CD8-positive, alpha-beta memory T cell (primary cell): ENCODE results near the gene SKI. TPM values are rescaled to one million over a fixed set of nuclear protein-coding genes. Genes with fewer than 3 reads are reported as not detected.
A peak's percentile ranks its signal among the peaks of the same experiment; 100 is the strongest.

Experiments
- CTCF ChIA-PET: fragments of 350-600 bp; sonication (Branson Sonifier 250); formaldehyde crosslinking; loops from one replicate; lab custom pipeline; 2021; ENCODE audit warnings: antibody characterized with exemption; lab: Charles Lee
- POLR2A ChIA-PET: fragments of 350-600 bp; sonication (Branson Sonifier 250); formaldehyde crosslinking; loops from one replicate; lab custom pipeline; 2021; ENCODE audit warnings: antibody characterized with exemption; lab: Charles Lee
- DNase-seq, 5 donors: peaks; one replicate each; pipeline versions ENCODE4 v3.0.0 to v3.0.0-alpha.2; 2020 to 2022; ENCODE audit warnings: mixed read lengths in 1 of 5
- H3K27ac ChIP-seq: one replicate; pipeline ENCODE4 v1.7.0; 2013; ENCODE audit warnings: low read depth, mild to moderate bottlenecking, low read length, moderate library complexity
- H3K27me3 ChIP-seq: 2 replicates; pipeline ENCODE4 v1.7.0; 2013; ENCODE audit warnings: low read length, mild to moderate bottlenecking; ENCODE audit not compliant: insufficient read depth, poor library complexity, severe bottlenecking
- H3K36me3 ChIP-seq: 2 replicates; pipeline ENCODE4 v1.7.0; 2013; ENCODE audit warnings: mild to moderate bottlenecking, low read length, moderate library complexity; ENCODE audit not compliant: insufficient read depth
- H3K4me1 ChIP-seq: 2 replicates; pipeline ENCODE4 v1.7.0; 2013; ENCODE audit warnings: mild to moderate bottlenecking, low read length, moderate library complexity; ENCODE audit not compliant: insufficient read depth
- H3K4me3 ChIP-seq: 2 replicates; pipeline ENCODE4 v1.7.0; 2013; ENCODE audit warnings: mild to moderate bottlenecking, low read length
- H3K9me3 ChIP-seq: 2 replicates; pipeline ENCODE4 v1.7.0; 2013; ENCODE audit warnings: mild to moderate bottlenecking, low read length
- H3K27ac Mint-ChIP-seq, 8 donors: one replicate each; pipeline ENCODE4 v1.8.0; 2020 to 2021; ENCODE audit warnings: mixed read lengths in 8 of 8, mild to moderate bottlenecking in 6 of 8, inconsistent platforms in 3 of 8, moderate library complexity in 3 of 8
- H3K27me3 Mint-ChIP-seq, 2 donors: one replicate each; pipeline ENCODE4 v1.8.0; 2020 to 2021; ENCODE audit warnings: mixed read lengths in 2 of 2, mild to moderate bottlenecking in 1 of 2, moderate library complexity in 1 of 2
- H3K36me3 Mint-ChIP-seq, 3 donors: one replicate each; pipeline ENCODE4 v1.8.0; 2020 to 2021; ENCODE audit warnings: mixed read lengths in 3 of 3, inconsistent platforms in 1 of 3, mild to moderate bottlenecking in 1 of 3
- H3K4me1 Mint-ChIP-seq, 3 donors: one replicate each; pipeline ENCODE4 v1.8.0; 2020 to 2021; ENCODE audit warnings: mixed read lengths in 3 of 3, inconsistent platforms in 1 of 3, mild to moderate bottlenecking in 1 of 3
- H3K4me3 Mint-ChIP-seq, 7 donors: one replicate each; pipeline ENCODE4 v1.8.0; 2020 to 2021; ENCODE audit warnings: mixed read lengths in 7 of 7, mild to moderate bottlenecking in 6 of 7, moderate library complexity in 4 of 7, inconsistent platforms in 2 of 7
- H3K9me3 Mint-ChIP-seq, 5 donors: one replicate each; pipeline ENCODE4 v1.8.0; 2020 to 2022; ENCODE audit warnings: mixed read lengths in 5 of 5, mild to moderate bottlenecking in 3 of 5, moderate library complexity in 2 of 5, inconsistent platforms in 1 of 5
- polyA plus RNA-seq: library from polyadenylated mRNA; unstranded; fragments of 300-500 nt; fragmentation: Illumina TruSeq; gene quantifications from one replicate; pipeline ENCODE4 v1.2.3, GENCODE V29; 2021
- total RNA-seq, 2 experiments: library from RNA; stranded (reverse); gene quantifications; one replicate each; pipeline ENCODE4 v1.2.3, GENCODE V29; 2021

The SKI gene
- total and polyA plus RNA-seq, 3 experiments from 2014 or later = 0.94 to 38.4 (median 35.9) TPM

DNA sequence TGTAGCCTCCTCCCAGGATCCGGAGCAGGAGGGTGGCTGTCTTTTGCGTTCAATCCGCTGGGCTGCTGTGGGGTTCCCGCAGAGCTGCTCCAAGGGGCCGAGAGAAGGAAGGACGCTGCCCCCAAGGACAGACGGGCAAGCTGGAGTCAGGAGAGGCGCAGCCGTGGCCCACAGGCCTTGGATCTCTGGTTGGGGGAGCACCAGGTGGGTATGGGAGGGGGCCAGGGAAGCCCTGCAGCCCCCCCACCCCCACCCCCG is 15.9 kb upstream of the SKI start:
- Mint-ChIP-seq H3K4me1 (peaks cover 0 to 9% (median 0%) of the 10 kb centered on the region in 3 donors), H3K36me3 (no peaks in the 10 kb centered on the region), H3K27ac (peak overlapping the region in 2 of 8 donors; percentile 29 to 71), H3K27me3 (no peaks in the 10 kb centered on the region), H3K9me3 (no peaks in the 10 kb centered on the region), H3K4me3 (peak overlapping the region in 1 of 7 donors; percentile 55)
- H3K36me3 ChIP-seq = no peaks in the 10 kb centered on the region
- H3K4me1 ChIP-seq = peaks cover 15% of the 10 kb centered on the region
- no peak overlapping the region for H3K4me3 ChIP-seq
- ChIA-PET CTCF (interaction anchor here (1.3 to 1.6 kb wide), 2 partner anchors 9 to 13 kb away, joined by 4 read pairs; no protein-coding TSS in a partner anchor), POLR2A (no interaction called here)
- no peaks in the 10 kb centered on the region for H3K9me3 ChIP-seq
- no peak overlapping the region for H3K27ac ChIP-seq
- no peaks in the 10 kb centered on the region for H3K27me3 ChIP-seq
- no peak for DNase-seq

DNA sequence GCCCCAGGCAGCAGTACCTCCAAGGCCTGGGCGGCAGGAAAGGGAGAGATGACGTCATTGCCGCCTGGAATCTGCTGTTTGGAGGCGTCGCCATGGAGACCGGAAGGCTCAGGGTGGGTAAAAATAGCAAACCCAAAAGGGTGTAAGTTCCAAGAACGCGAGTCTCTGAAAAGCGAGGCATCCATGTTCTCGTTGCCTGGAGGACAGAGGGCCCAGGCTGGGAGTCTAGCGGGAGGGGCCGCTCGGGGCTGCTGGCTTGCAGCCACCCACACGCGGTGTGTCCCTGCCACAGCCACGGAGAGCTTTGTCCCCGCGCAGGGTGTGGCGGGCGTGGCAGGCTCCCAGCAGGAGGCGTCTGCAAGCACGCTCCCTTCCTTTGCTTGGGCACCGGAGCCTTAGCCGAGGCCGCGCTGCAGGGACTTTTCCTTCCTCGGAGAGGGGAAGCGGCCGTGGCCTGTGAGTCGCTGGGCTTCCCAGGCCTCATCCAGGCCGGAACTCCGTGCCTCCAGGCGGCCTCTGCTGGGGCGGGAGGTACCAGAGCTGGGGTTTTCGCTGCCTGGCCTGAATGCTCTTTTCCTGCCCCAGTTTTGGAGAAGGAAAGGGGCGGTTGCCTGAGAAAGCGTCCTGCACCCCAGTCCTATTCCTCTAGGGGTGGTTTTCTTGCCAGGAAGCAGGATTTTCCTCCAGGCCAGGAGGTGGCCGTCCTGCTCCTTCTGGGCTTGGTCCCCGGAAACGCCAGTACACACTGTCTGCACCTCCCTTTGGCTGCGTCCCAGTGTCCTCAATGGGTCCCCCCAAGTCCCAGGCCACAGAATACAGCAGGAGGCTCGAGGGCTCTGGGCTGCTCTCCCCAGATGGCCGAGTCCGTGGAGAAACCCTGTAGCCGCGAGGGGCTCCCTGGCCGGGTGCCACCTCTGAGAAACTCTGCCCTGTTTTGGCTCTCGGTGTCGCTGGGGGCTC is 15.3 kb upstream of the SKI start:
- ChIA-PET CTCF (interaction anchor here (1.3 to 1.6 kb wide), 2 partner anchors 10 to 13 kb away, joined by 4 read pairs; no protein-coding TSS in a partner anchor), POLR2A (interaction anchor here (0.8 kb wide), 1 partner anchor 15 kb away, joined by 5 read pairs; the partner anchor contains the start of gene SKI)
- no peaks in the 10 kb centered on the region for H3K9me3 Mint-ChIP-seq
- H3K4me3 Mint-ChIP-seq = peak overlapping the region in 6 of 7 donors; percentile 32 to 62 (median 52)
- Histone ChIP-seq H3K27ac (peak overlapping the region; percentile 53), H3K36me3 (no peaks in the 10 kb centered on the region), H3K4me3 (peak overlapping the region; percentile 36), H3K27me3 (no peaks in the 10 kb centered on the region), H3K9me3 (no peaks in the 10 kb centered on the region), H3K4me1 (peaks cover 15% of the 10 kb centered on the region)
- H3K36me3 Mint-ChIP-seq = no peaks in the 10 kb centered on the region
- H3K27ac Mint-ChIP-seq = peak overlapping the region in 4 of 8 donors; percentile 12 to 71 (median 52)
- peaks cover 0 to 9% (median 0%) of the 10 kb centered on the region in 3 donors for H3K4me1 Mint-ChIP-seq
- no peaks in the 10 kb centered on the region for H3K27me3 Mint-ChIP-seq
- DNase-seq = peak in 4 of 5 donors; percentile 48 to 82 (median 67)

DNA sequence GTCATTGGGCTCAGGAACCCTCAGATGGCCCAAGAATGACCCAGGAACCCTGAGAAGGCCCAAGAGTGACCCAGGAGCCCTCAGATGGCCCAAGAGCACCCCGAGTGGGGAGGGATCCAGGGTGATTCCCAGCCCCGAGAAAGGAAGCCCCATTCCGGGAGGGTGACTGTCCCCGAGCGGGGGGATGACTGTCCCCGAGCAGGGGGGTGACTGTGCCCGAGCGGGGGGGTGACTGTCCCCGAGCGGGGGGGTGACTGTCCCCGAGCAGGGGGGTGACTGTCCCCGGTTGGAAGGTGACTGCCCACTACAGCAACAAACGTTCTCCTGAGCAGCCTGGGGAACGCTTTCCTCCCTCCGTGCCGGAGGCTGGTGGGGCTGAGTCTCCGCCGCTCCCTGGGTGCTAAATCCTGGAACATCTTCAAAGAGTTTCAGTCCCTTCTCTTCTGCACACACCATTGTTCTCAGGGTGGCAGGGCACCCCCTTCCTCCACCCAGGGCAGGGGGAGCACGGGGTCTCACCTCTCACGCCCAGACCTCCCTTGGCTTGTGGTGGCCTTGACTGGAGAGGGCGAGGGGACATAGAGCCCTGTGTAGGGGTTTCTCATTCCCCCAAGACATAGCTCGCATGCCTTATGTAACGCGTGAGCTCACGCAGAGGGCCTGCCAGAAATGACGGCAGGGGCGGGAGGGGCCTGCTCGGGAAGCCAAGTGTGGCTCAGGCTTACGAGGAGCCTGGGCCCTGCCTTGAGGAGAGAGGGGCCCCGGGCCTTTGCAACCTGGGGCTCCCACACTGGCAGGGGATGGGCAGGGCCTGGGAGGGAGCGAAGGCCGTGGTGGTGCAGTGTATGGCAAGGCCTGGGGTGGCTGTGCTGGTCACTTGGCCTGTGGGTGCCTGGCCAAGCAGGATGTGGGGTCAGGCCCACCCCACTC is 14.3 kb upstream of the SKI start:
- Mint-ChIP-seq H3K27ac (no peak overlapping the region), H3K4me3 (peak overlapping the region in 1 of 7 donors; percentile 79), H3K27me3 (no peaks in the 10 kb centered on the region), H3K36me3 (no peaks in the 10 kb centered on the region), H3K9me3 (no peaks in the 10 kb centered on the region), H3K4me1 (peaks cover 0 to 9% (median 0%) of the 10 kb centered on the region in 3 donors)
- H3K36me3 ChIP-seq = no peaks in the 10 kb centered on the region
- ChIA-PET CTCF (interaction anchor here (1.0 kb wide), 1 partner anchor 168 kb away, joined by 4 read pairs; no protein-coding TSS in a partner anchor), POLR2A (no interaction called here)
- no peak overlapping the region for H3K4me3 ChIP-seq
- H3K4me1 ChIP-seq = peaks cover 15% of the 10 kb centered on the region
- no peaks in the 10 kb centered on the region for H3K27me3 ChIP-seq
- peak overlapping the region; percentile 53 for H3K27ac ChIP-seq
- DNase-seq = no peak
- H3K9me3 ChIP-seq = no peaks in the 10 kb centered on the region

DNA sequence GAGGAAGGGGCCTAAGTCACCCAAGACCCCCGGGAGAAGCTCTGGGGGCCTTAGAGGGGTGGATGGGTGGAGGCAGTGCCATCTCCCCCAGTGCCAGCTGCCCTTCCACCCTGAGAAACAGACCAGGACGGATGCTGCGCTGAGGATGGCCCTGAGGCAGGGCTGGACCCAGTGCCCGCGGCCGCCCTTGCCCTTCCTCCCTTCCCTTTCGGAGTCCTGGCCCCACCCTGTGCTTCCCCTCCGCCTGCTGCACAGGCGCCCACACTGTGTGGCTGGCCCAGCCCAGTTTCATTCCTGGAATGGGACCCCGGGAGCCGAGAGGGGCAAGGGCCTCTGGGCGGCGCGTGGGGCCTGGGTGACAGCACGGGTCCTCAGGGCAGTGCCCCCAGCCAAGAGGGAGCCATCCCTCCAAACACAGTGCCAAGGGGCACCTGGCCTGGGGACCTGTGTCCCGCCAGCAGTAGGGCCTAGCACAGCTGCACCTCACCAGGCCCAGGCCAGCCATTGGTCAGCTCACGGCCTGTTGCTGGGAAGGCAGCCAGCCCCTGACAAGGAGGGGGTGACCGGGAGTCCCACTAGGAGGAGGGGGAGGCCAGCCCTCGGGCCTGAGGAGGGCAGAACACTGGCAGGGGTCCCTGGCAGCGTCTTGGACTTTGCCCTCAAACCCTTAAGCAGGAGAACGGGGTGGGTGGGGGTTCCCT is 13.4 kb upstream of the SKI start:
- H3K4me1 Mint-ChIP-seq = peaks cover 0 to 9% (median 0%) of the 10 kb centered on the region in 3 donors
- H3K36me3 ChIP-seq = no peaks in the 10 kb centered on the region
- no peak overlapping the region for H3K4me3 Mint-ChIP-seq
- H3K36me3 Mint-ChIP-seq = no peaks in the 10 kb centered on the region
- no peaks in the 10 kb centered on the region for H3K9me3 ChIP-seq
- no peak overlapping the region for H3K4me3 ChIP-seq
- no peaks in the 10 kb centered on the region for H3K27me3 ChIP-seq
- CTCF ChIA-PET = interaction anchor here (1.0 kb wide), 1 partner anchor 167 kb away, joined by 4 read pairs; no protein-coding TSS in a partner anchor
- H3K27me3 Mint-ChIP-seq = no peaks in the 10 kb centered on the region
- peaks cover 15% of the 10 kb centered on the region for H3K4me1 ChIP-seq
- POLR2A ChIA-PET = no interaction called here
- no peak overlapping the region for H3K27ac ChIP-seq
- H3K9me3 Mint-ChIP-seq = no peaks in the 10 kb centered on the region
- no peak for DNase-seq
- H3K27ac Mint-ChIP-seq = no peak overlapping the region

DNA sequence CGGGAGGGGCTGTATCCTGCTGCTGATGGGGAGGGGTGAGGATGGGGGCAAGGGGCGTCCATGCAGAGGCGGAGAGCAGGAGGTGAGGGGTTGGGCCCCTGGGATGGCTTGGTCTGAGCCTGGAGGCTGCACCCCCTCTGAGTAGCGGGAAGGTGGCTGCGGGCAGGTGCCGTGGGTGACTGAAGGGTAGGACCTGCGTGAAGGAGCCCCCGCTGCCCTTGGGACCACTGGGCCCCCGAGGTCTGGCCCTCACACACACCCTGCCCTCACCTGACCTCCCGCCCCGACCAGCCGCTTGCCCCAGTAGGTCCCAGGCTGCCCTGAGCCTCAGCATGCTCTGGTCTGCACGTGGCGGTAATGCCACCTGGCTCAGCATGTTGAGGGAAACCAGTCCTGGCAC is 12.8 kb upstream of the SKI start:
- H3K27me3 Mint-ChIP-seq = no peaks in the 10 kb centered on the region
- ChIA-PET POLR2A (interaction anchor here (0.7 kb wide), 1 partner anchor 96 kb away, joined by 3 read pairs; no protein-coding TSS in a partner anchor), CTCF (no interaction called here)
- no peak overlapping the region for H3K4me3 Mint-ChIP-seq
- DNase-seq = no peak
- H3K9me3 Mint-ChIP-seq = no peaks in the 10 kb centered on the region
- H3K4me1 ChIP-seq = peaks cover 15% of the 10 kb centered on the region
- no peaks in the 10 kb centered on the region for H3K36me3 ChIP-seq
- peaks cover 0 to 9% (median 0%) of the 10 kb centered on the region in 3 donors for H3K4me1 Mint-ChIP-seq
- H3K36me3 Mint-ChIP-seq = no peaks in the 10 kb centered on the region
- no peak overlapping the region for H3K27ac Mint-ChIP-seq
- no peak overlapping the region for H3K4me3 ChIP-seq
- H3K27me3 ChIP-seq = no peaks in the 10 kb centered on the region
- H3K9me3 ChIP-seq = no peaks in the 10 kb centered on the region
- H3K27ac ChIP-seq = no peak overlapping the region

- no peaks in the 10 kb centered on the region for H3K27me3 ChIP-seq
- H3K27ac ChIP-seq = no peak overlapping the region
- Mint-ChIP-seq H3K4me1 (peaks cover 0 to 9% (median 0%) of the 10 kb centered on the region in 3 donors), H3K27ac (peak overlapping the region in 1 of 8 donors; percentile 86), H3K36me3 (no peaks in the 10 kb centered on the region), H3K4me3 (no peak overlapping the region), H3K27me3 (peaks cover 0 to 1% of the 10 kb centered on the region in 2 donors), H3K9me3 (no peaks in the 10 kb centered on the region)
- CTCF ChIA-PET = no interaction called here
- H3K36me3 ChIP-seq = no peaks in the 10 kb centered on the region
- POLR2A ChIA-PET = interaction anchor here (0.7 kb wide), 1 partner anchor 95 kb away, joined by 3 read pairs; no protein-coding TSS in a partner anchor
- peaks cover 15% of the 10 kb centered on the region for H3K4me1 ChIP-seq
- H3K9me3 ChIP-seq = no peaks in the 10 kb centered on the region
- no peak overlapping the region for H3K4me3 ChIP-seq
- DNase-seq = no peak
Observed at GRCh38 chr1:2215909-2216766, 12.0 kb upstream of the SKI start.

- no peak overlapping the region for H3K4me3 Mint-ChIP-seq
- no peak overlapping the region for H3K4me3 ChIP-seq
- H3K9me3 ChIP-seq = no peaks in the 10 kb centered on the region
- H3K4me1 Mint-ChIP-seq = peaks cover 0 to 9% (median 0%) of the 10 kb centered on the region in 3 donors
- no peak overlapping the region for H3K27ac Mint-ChIP-seq
- H3K36me3 Mint-ChIP-seq = no peaks in the 10 kb centered on the region
- H3K4me1 ChIP-seq = peaks cover 15% of the 10 kb centered on the region
- H3K9me3 Mint-ChIP-seq = no peaks in the 10 kb centered on the region
- no peak for DNase-seq
- H3K36me3 ChIP-seq = no peaks in the 10 kb centered on the region
- CTCF ChIA-PET = no interaction called here
- no peak overlapping the region for H3K27ac ChIP-seq
- H3K27me3 Mint-ChIP-seq = peaks cover 0 to 1% of the 10 kb centered on the region in 2 donors
- POLR2A ChIA-PET = no interaction called here
- no peaks in the 10 kb centered on the region for H3K27me3 ChIP-seq
Observed at GRCh38 chr1:2216767-2217058, 11.4 kb upstream of the SKI start.
